HepG2 (cell line): ENCODE measurements around the gene GPR25. TPM values are rescaled to one million over a fixed set of nuclear protein-coding genes. Genes with fewer than 3 reads are reported as not detected.
A peak's percentile ranks its signal among the peaks of the same experiment; 100 is the strongest.

ENCODE experiments used
- ATAC-seq: fragments of 200-7000 bp; cut with Tn5 transposase; 3 replicates; pipeline ENCODE4 v1.9.1; 2020; ENCODE audit warnings: mild to moderate bottlenecking, moderate library complexity
- BruUV-seq: library from RNA; stranded (reverse); fragments of 400-500 nt; replicated peaks from 2 replicates; lab custom pipeline; 2021; lab: Mats Ljungman, UMichigan
- CTCF ChIA-PET: fragments of 300-600 bp; formaldehyde crosslinking; extraction: SDS; loops from one replicate; lab custom pipeline; 2021; ENCODE audit warnings: low total read pairs, inconsistent platforms, low intra/inter-chr PET ratio; lab: Yijun Ruan, JAX
- POLR2A ChIA-PET: fragments of 350-600 bp; sonication (Branson Sonifier 250); formaldehyde crosslinking; loops from one replicate; lab custom pipeline; 2020; ENCODE audit warnings: antibody characterized with exemption, inconsistent platforms; lab: Yijun Ruan, JAX
- DNase-seq: peaks from one replicate; pipeline ENCODE4 v3.0.0-alpha.2; 2015; ENCODE audit warnings: low spot score
- FAIRE-seq: peaks from 3 replicates; lab custom pipeline; 2011; peaks lifted over from hg19 to GRCh38; lab: Jason Lieb, UNC
- H2AFZ ChIP-seq: one replicate; pipeline ENCODE4 v1.6.1; 2011; ENCODE audit warnings: low read length, inconsistent platforms
- H3K27ac ChIP-seq: fragments of 300-600 bp; 3 replicates; pipeline ENCODE4 v1.8.0; 2011; ENCODE audit warnings: mixed run types, mild to moderate bottlenecking, mixed read lengths, low read length, inconsistent platforms; ENCODE audit not compliant: insufficient read depth; ENCODE audit errors: extremely low read length
- H3K27me3 ChIP-seq, 2 experiments: fragments of 200-600 bp in 1 of 2; 2 replicates in 1 of 2; 3 replicates in 1 of 2; pipeline versions ENCODE4 v1.6.0 to v1.8.0; 2011; ENCODE audit warnings: low read length in 2 of 2, mild to moderate bottlenecking in 2 of 2, moderate library complexity in 2 of 2, inconsistent platforms in 1 of 2; ENCODE audit not compliant: insufficient read depth in 2 of 2, control insufficient read depth in 1 of 2
- H3K36me3 ChIP-seq, 2 experiments: fragments of 200-600 bp in 1 of 2; replicated peaks in 1 of 2; 2 replicates in 1 of 2; 3 replicates in 1 of 2; pipeline versions ENCODE4 v1.5.1 to v1.8.0; 2011; ENCODE audit warnings: low read length in 2 of 2, inconsistent platforms in 1 of 2; ENCODE audit not compliant: insufficient read depth in 2 of 2, control insufficient read depth in 1 of 2
- H3K4me1 ChIP-seq: 2 replicates; pipeline ENCODE4 v1.5.1; 2012; ENCODE audit warnings: low read length, inconsistent platforms; ENCODE audit not compliant: insufficient read depth
- H3K4me2 ChIP-seq: 2 replicates; pipeline ENCODE4 v1.6.0; 2011; ENCODE audit warnings: low read depth, low read length, inconsistent platforms
- H3K4me3 ChIP-seq, 3 experiments: fragments of 200-600 bp in 1 of 3; sonication (generic), shearing (Covaris generic) in 1 of 3; replicated peaks in 1 of 3; 2 replicates each; pipeline ENCODE4 v1.5.1; 2011 to 2016; ENCODE audit warnings: low read length in 3 of 3, inconsistent platforms in 2 of 3, low read depth in 2 of 3, mild to moderate bottlenecking in 2 of 3, control low read depth in 1 of 3, mixed read lengths in 1 of 3; ENCODE audit not compliant: insufficient read depth in 1 of 3
- H3K79me2 ChIP-seq: one replicate; pipeline ENCODE4 v1.6.1; 2011; ENCODE audit warnings: low read length, inconsistent platforms; ENCODE audit not compliant: insufficient read depth
- H3K9ac ChIP-seq: 2 replicates; pipeline ENCODE4 v1.6.0; 2011; ENCODE audit warnings: mild to moderate bottlenecking, low read depth, low read length, inconsistent platforms; ENCODE audit not compliant: insufficient read depth
- H3K9me3 ChIP-seq: 2 replicates; pipeline ENCODE4 v1.5.1; 2012; ENCODE audit warnings: mild to moderate bottlenecking, low read length
- H4K20me1 ChIP-seq: 2 replicates; pipeline ENCODE4 v1.6.0; 2011; ENCODE audit warnings: inconsistent platforms, mild to moderate bottlenecking, low read length, moderate library complexity; ENCODE audit not compliant: insufficient read depth
- ARHGAP35 ChIP-seq: sonication (generic); formaldehyde crosslinking; IDR thresholded peaks from 2 replicates; pipeline ENCODE4 v1.9.0; 2022; ENCODE audit warnings: mild to moderate bottlenecking, inconsistent platforms, moderate library complexity, missing genetic modification reagents, borderline replicate concordance
- CHCHD3 ChIP-seq: sonication (generic); formaldehyde crosslinking; IDR thresholded peaks from 2 replicates; pipeline ENCODE4 v1.8.0; 2022; ENCODE audit warnings: mild to moderate bottlenecking, missing genetic modification reagents, moderate library complexity
- FIP1L1 ChIP-seq: fragments of 200-400 bp; formaldehyde crosslinking; IDR thresholded peaks from 2 replicates; pipeline ENCODE4 v1.6.1; 2018; ENCODE audit warnings: low read depth, mild to moderate bottlenecking, low read length, moderate library complexity, borderline replicate concordance; ENCODE audit not compliant: insufficient read depth
- MIER3 ChIP-seq: IDR thresholded peaks from 2 replicates; pipeline ENCODE4 v1.6.1; 2016; ENCODE audit warnings: missing compliant biosample characterization, borderline replicate concordance
- PHF20 ChIP-seq: sonication (generic); formaldehyde crosslinking; IDR thresholded peaks from 2 replicates; pipeline ENCODE4 v1.5.0; 2020; ENCODE audit warnings: mild to moderate bottlenecking, missing genetic modification reagents
- RXRA ChIP-seq: sonication (generic); formaldehyde crosslinking; IDR thresholded peaks from 2 replicates; pipeline ENCODE4 v1.5.1; 2020; ENCODE audit warnings: missing genetic modification reagents
- TBL1XR1 ChIP-seq: fragments of 150-350 bp; IDR thresholded peaks from 2 replicates; pipeline ENCODE4 v1.6.1; 2014; ENCODE audit warnings: borderline replicate concordance, low read length; ENCODE audit not compliant: partially characterized antibody
- ZBTB20 ChIP-seq: sonication (generic); formaldehyde crosslinking; IDR thresholded peaks from 2 replicates; pipeline ENCODE4 v1.8.1; 2023; ENCODE audit warnings: missing genetic modification reagents, low read depth, mild to moderate bottlenecking, borderline replicate concordance
- ZNF552 ChIP-seq: sonication (generic); formaldehyde crosslinking; IDR thresholded peaks from 2 replicates; pipeline ENCODE4 v1.9.0; 2022; ENCODE audit warnings: missing genetic modification reagents, mild to moderate bottlenecking, borderline replicate concordance
- ZNF780A ChIP-seq: sonication (generic); formaldehyde crosslinking; IDR thresholded peaks from 2 replicates; pipeline ENCODE4 v1.8.0; 2022; ENCODE audit warnings: mild to moderate bottlenecking, missing genetic modification reagents, moderate library complexity
- WGBS: methylation state at CpG from one replicate; pipeline ENCODE4 v1.1.6; 2017; ENCODE audit warnings: low lambda C conversion rate; 5-methylcytosine and 5-hydroxymethylcytosine counted together
- in situ Hi-C: cut with HindIII; loops from 2 replicates; pipeline ENCODE4 v1.10.0; 2017; ENCODE audit warnings: low pct_unique_long_range_greater_than_20kb; ENCODE audit not compliant: extremely low pct_ligation_motif_present
- intact Hi-C: fragments of 100-400 bp; cut with micrococcal nuclease; formaldehyde crosslinking; loops from one replicate; pipeline ENCODE4 v1.10.0; 2022; ENCODE audit not compliant: unreplicated experiment
- polyA plus RNA-seq, 8 experiments: library from polyadenylated mRNA; depleted of rRNA in 3 of 8; stranded (reverse) in 7 of 8; unstranded in 1 of 8; fragments of >200 nt; fragmentation: Illumina TruSeq in 4 of 8; extraction: Trizol in 4 of 8; gene quantifications; 2 replicates each; pipeline versions ENCODE4 v1.2.1 to v1.2.3, GENCODE V29; 2011 to 2016; ENCODE audit warnings: low read depth in 4 of 8, missing spikeins in 1 of 8, mixed read lengths in 1 of 8; ENCODE audit not compliant: insufficient read depth in 1 of 8
- total RNA-seq, 5 experiments: library from RNA; depleted of rRNA; stranded (reverse); fragments of >200 nt; fragmentation: Illumina TruSeq; extraction: Trizol; gene quantifications; 2 replicates each; pipeline ENCODE4 v1.2.3, GENCODE V29; 2016; ENCODE audit warnings: low read depth in 1 of 5
- TF ChIP-seq, protein P1 (sequence below): sonication (generic); formaldehyde crosslinking; IDR thresholded peaks from 2 replicates; pipeline ENCODE4 v1.4.0; 2020; ENCODE audit warnings: missing genetic modification reagents
- TF ChIP-seq, protein P2 (sequence below): sonication (generic); formaldehyde crosslinking; IDR thresholded peaks from 2 replicates; pipeline ENCODE4 v1.4.0; 2020; ENCODE audit warnings: mild to moderate bottlenecking, missing genetic modification reagents

GPR25 gene
- total and polyA plus RNA-seq, 2 of the 13 experiments (the other 11 are each of a cell fraction or from before 2014, with no cell fraction given): not detected

DNA sequence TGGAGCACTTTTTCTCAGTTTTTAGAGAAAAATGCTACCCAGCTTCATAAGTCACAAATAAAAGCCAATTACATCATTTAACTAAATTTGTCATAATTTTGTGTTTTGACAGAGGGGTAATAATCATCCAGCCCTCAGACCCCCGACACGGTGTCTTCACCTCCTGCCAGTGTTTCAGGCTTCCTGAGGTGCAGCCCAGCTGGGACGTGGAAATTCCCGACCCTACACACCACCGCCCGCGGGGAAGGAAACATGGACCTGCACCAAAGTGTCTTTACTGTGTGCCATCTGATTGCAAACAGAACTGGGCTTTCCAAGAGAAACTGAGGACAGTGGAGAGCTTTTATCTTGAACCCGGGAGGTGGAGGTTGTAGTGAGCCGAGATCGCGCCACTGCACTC is 14.3 kb downstream of the GPR25 start:
- POLR2A ChIA-PET: interaction anchor here (2.9 kb wide), 1 partner anchor 10 kb away, joined by 40 read pairs; no protein-coding TSS in a partner anchor
- in situ Hi-C loops: no loop called here
- Histone ChIP-seq H4K20me1 (no peaks in the 10 kb centered on the region), H2AFZ (no peak overlapping the region), H3K27ac (no peak overlapping the region), H3K4me1 (peaks cover 51% of the 10 kb centered on the region), H3K9ac (no peak overlapping the region), H3K27me3 (no peaks in the 10 kb centered on the region), H3K4me2 (peak overlapping the region; percentile 94), H3K4me3 (peak overlapping the region; percentile 5 to 63 (median 32); a peak in 4 of 6 replicates), H3K79me2 (no peaks in the 10 kb centered on the region), H3K9me3 (no peaks in the 10 kb centered on the region), H3K36me3 (no peaks in the 10 kb centered on the region)
- DNase-seq: no peak
- TF ChIP-seq TBL1XR1 (no peak), ARHGAP35 (no peak), ZBTB20 (CRISPR knock-in tag) (no peak), RXRA (CRISPR knock-in tag) (no peak), ZNF552 (no peak), CHCHD3 (CRISPR knock-in tag) (no peak), PHF20 (CRISPR knock-in tag) (no peak), ZNF780A (no peak), MIER3 (CRISPR knock-in tag) (no peak), FIP1L1 (no peak)
- TF ChIP-seq, protein P1, sequence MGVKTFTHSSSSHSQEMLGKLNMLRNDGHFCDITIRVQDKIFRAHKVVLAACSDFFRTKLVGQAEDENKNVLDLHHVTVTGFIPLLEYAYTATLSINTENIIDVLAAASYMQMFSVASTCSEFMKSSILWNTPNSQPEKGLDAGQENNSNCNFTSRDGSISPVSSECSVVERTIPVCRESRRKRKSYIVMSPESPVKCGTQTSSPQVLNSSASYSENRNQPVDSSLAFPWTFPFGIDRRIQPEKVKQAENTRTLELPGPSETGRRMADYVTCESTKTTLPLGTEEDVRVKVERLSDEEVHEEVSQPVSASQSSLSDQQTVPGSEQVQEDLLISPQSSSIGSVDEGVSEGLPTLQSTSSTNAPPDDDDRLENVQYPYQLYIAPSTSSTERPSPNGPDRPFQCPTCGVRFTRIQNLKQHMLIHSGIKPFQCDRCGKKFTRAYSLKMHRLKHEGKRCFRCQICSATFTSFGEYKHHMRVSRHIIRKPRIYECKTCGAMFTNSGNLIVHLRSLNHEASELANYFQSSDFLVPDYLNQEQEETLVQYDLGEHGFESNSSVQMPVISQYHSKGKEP (CRISPR knock-in tag): no peak
- TF ChIP-seq, protein P2, sequence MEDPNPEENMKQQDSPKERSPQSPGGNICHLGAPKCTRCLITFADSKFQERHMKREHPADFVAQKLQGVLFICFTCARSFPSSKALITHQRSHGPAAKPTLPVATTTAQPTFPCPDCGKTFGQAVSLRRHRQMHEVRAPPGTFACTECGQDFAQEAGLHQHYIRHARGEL: no peak
- FAIRE-seq: no peak
- ATAC-seq: no peak
- WGBS: 3% methylated on average over 10 of the region's 11 CpGs
- CTCF ChIA-PET: no interaction called here
- no TSS peak for BruUV-seq
- intact Hi-C loops: no loop called here
